Prostate gland (tissue), 2 donors: ENCODE results near the gene MED22. TPM values are rescaled to one million over a fixed set of nuclear protein-coding genes. Genes with fewer than 3 reads are reported as not detected.

Experiments
- DNase-seq: peaks from one replicate; pipeline ENCODE4 v3.0.0-alpha.2; 2019; ENCODE audit warnings: low spot score
- H3K27ac ChIP-seq, 2 donors: fragments of 200-600 bp; sonication (generic); 2 replicates each; pipeline ENCODE4 v1.5.1; 2017 to 2019
- H3K27me3 ChIP-seq: fragments of 200-600 bp; sonication (generic); replicated peaks from 2 replicates; pipeline ENCODE4 v1.5.1; 2019; ENCODE audit not compliant: insufficient read depth
- H3K36me3 ChIP-seq, 2 donors: fragments of 200-600 bp; sonication (generic); 1 replicate in 1 of 2; 2 replicates in 1 of 2; pipeline versions ENCODE4 v1.5.1 to v1.8.1; 2017 to 2019
- H3K4me1 ChIP-seq: fragments of 200-600 bp; sonication (generic); replicated peaks from 2 replicates; pipeline ENCODE4 v1.5.1; 2019
- H3K4me3 ChIP-seq, 2 donors: fragments of 200-600 bp; sonication (generic); 2 replicates each; pipeline ENCODE4 v1.5.1; 2017 to 2019
- H3K9me3 ChIP-seq: fragments of 200-600 bp; sonication (generic); 2 replicates; pipeline ENCODE4 v1.5.1; 2017
- CTCF ChIP-seq, 4 experiments: fragments of 200-600 bp in 2 of 4; fragments of 450-650 bp in 2 of 4; sonication (generic) in 2 of 4; IDR thresholded peaks; 1 replicate in 3 of 4; 2 replicates in 1 of 4; pipeline ENCODE4 v1.5.1; 2016 to 2019; ENCODE audit warnings: antibody characterized with exemption in 4 of 4, mild to moderate bottlenecking in 2 of 4, moderate library complexity in 2 of 4
- POLR2A ChIP-seq: fragments of 450-650 bp; IDR thresholded peaks from one replicate; pipeline ENCODE4 v1.6.1; 2016; ENCODE audit warnings: antibody characterized with exemption, mild to moderate bottlenecking
- POLR2AphosphoS5 ChIP-seq: sonication (generic); formaldehyde crosslinking; IDR thresholded peaks from one replicate; pipeline ENCODE4 v1.6.1; 2017; ENCODE audit warnings: antibody characterized with exemption
- WGBS: methylation state at CpG from one replicate; pipeline ENCODE4 v1.1.5; 2018; 5-methylcytosine and 5-hydroxymethylcytosine counted together
- intact Hi-C: fragments of 100-400 bp; cut with DNase I; formaldehyde crosslinking; loops from one replicate; pipeline ENCODE4 v1.14.2; 2022
- total RNA-seq, 2 donors: library from RNA; depleted of rRNA; stranded (reverse); fragments of >200 nt; gene quantifications; one replicate each; pipeline ENCODE4 v1.1.0, GENCODE V29; 2016

The MED22 gene
- total RNA-seq, 2 donors from 2014 or later, result 31.1 to 32.6 TPM

- H3K9me3 ChIP-seq, result no peaks in the 10 kb centered on the region
- no peaks in the 10 kb centered on the region for H3K27me3 ChIP-seq
- intact Hi-C loops, result no loop called here
- H3K36me3 ChIP-seq, result peaks cover 9 to 24% of the 10 kb centered on the region in 2 donors
- H3K4me1 ChIP-seq, result peaks cover 18% of the 10 kb centered on the region
- H3K4me3 ChIP-seq, result no peak overlapping the region
- TF ChIP-seq CTCF (IDR thresholded peaks at IDR 0.05) (no peak), POLR2A (no peak), POLR2AphosphoS5 (no peak)
- 90% methylated on average over 12 of the region's 12 CpGs for WGBS
- no peak overlapping the region for H3K27ac ChIP-seq
- no peak for DNase-seq
Observed at GRCh38 chr9:133344979-133345378, 3.0 kb downstream of the MED22 start.

- Histone ChIP-seq H3K27me3 (no peaks in the 10 kb centered on the region), H3K27ac (no peak overlapping the region), H3K36me3 (peaks cover 4 to 17% of the 10 kb centered on the region in 2 donors), H3K4me3 (no peak overlapping the region), H3K4me1 (peaks cover 10% of the 10 kb centered on the region), H3K9me3 (no peaks in the 10 kb centered on the region)
- intact Hi-C loops, result no loop called here
- WGBS, result 94% methylated on average over 19 of the region's 19 CpGs
- TF ChIP-seq POLR2A (no peak), CTCF (IDR thresholded peaks at IDR 0.05) (no peak), POLR2AphosphoS5 (no peak)
- DNase-seq, result no peak
Observed at GRCh38 chr9:133344071-133344470, 3.9 kb downstream of the MED22 start.

- DNase-seq, result no peak
- H3K36me3 ChIP-seq, result peaks cover 4 to 17% of the 10 kb centered on the region in 2 donors
- H3K4me3 ChIP-seq, result no peak overlapping the region
- no peak overlapping the region for H3K27ac ChIP-seq
- H3K9me3 ChIP-seq, result no peaks in the 10 kb centered on the region
- WGBS, result 71% methylated on average over 10 of the region's 11 CpGs
- peaks cover 8% of the 10 kb centered on the region for H3K4me1 ChIP-seq
- TF ChIP-seq CTCF (IDR thresholded peaks at IDR 0.05), result no peak
- no peaks in the 10 kb centered on the region for H3K27me3 ChIP-seq
- intact Hi-C loops, result no loop called here
Observed at GRCh38 chr9:133342570-133342969, 5.4 kb downstream of the MED22 start.

GRCh38 chr9:133342069-133342406 lies 5.9 kb downstream of the MED22 start:
- TF ChIP-seq POLR2A (no peak), CTCF (IDR thresholded peaks at IDR 0.05) (no peak), POLR2AphosphoS5 (no peak)
- Histone ChIP-seq H3K4me3 (no peak overlapping the region), H3K9me3 (no peaks in the 10 kb centered on the region), H3K4me1 (peaks cover 8% of the 10 kb centered on the region), H3K36me3 (peaks cover 4 to 17% of the 10 kb centered on the region in 2 donors), H3K27me3 (no peaks in the 10 kb centered on the region), H3K27ac (no peak overlapping the region)
- intact Hi-C loops, result no loop called here
- 71% methylated on average over 12 of the region's 12 CpGs for WGBS
- DNase-seq, result no peak

GRCh38 chr9:133341369-133342068 lies 6.4 kb downstream of the MED22 start:
- 85% methylated on average over 14 of the region's 15 CpGs for WGBS
- Histone ChIP-seq H3K9me3 (no peaks in the 10 kb centered on the region), H3K4me3 (no peak overlapping the region), H3K27me3 (no peaks in the 10 kb centered on the region), H3K36me3 (peaks cover 4 to 17% of the 10 kb centered on the region in 2 donors), H3K27ac (no peak overlapping the region), H3K4me1 (peaks cover 3% of the 10 kb centered on the region)
- no peak for DNase-seq
- TF ChIP-seq POLR2A (no peak), CTCF (IDR thresholded peaks at IDR 0.05) (no peak), POLR2AphosphoS5 (no peak)
- intact Hi-C loops, result no loop called here
